ENCODE data around the gene TSHZ2. TPM values are rescaled to one million over a fixed set of nuclear protein-coding genes. Genes with fewer than 3 reads are reported as not detected.

TSHZ2 gene
- total and polyA plus RNA-seq, 12 donors: 1.5 to 6.2 (median 4.5) TPM

GRCh38 chr20:53079828-53080686, 107.9 kb downstream of the TSHZ2 start:
- Histone ChIP-seq H3K36me3 (no peaks in the 10 kb centered on the region), H3K4me3 (no peak overlapping the region), H3K27ac (peak overlapping the region in 7 of 10 donors; percentile 1 to 59 (median 19)), H3K27me3 (no peaks in the 10 kb centered on the region), H3K4me1 (peaks cover 0 to 63% (median 33%) of the 10 kb centered on the region in 9 donors), H3K9me3 (no peaks in the 10 kb centered on the region)
- no peak for DNase-seq
- intact Hi-C loops (cut with DNase I): no loop called here
- ATAC-seq: no peak
- WGBS, 2 donors: 81% methylated on average over 10 of the region's 10 CpGs
- no peak for TF ChIP-seq CTCF (IDR thresholded peaks at IDR 0.05)

GRCh38 chr20:53080687-53080962, 108.5 kb downstream of the TSHZ2 start:
- no peak for ATAC-seq
- Histone ChIP-seq H3K27ac (peak overlapping the region in 6 of 10 donors; percentile 2 to 59 (median 16)), H3K4me3 (no peak overlapping the region), H3K27me3 (no peaks in the 10 kb centered on the region), H3K4me1 (peaks cover 0 to 57% (median 33%) of the 10 kb centered on the region in 9 donors), H3K9me3 (no peaks in the 10 kb centered on the region), H3K36me3 (no peaks in the 10 kb centered on the region)
- intact Hi-C loops (cut with DNase I): no loop called here
- no peak for DNase-seq
- no peak for TF ChIP-seq CTCF (IDR thresholded peaks at IDR 0.05)
- WGBS, 2 donors: 96 to 97% methylated on average over 9 of the region's 9 CpGs

GRCh38 chr20:53080969-53081871, 109.1 kb downstream of the TSHZ2 start:
- Histone ChIP-seq H3K36me3 (no peaks in the 10 kb centered on the region), H3K4me3 (no peak overlapping the region), H3K4me1 (peaks cover 0 to 51% (median 33%) of the 10 kb centered on the region in 9 donors), H3K27ac (peak overlapping the region in 6 of 10 donors; percentile 2 to 59 (median 16)), H3K9me3 (no peaks in the 10 kb centered on the region), H3K27me3 (no peaks in the 10 kb centered on the region)
- WGBS, 2 donors: 81 to 84% methylated on average over 10 of the region's 10 CpGs
- no peak for TF ChIP-seq CTCF (IDR thresholded peaks at IDR 0.05)
- intact Hi-C loops (cut with DNase I): no loop called here
- DNase-seq (no peak), ATAC-seq (peak in 1 of 8 donors; percentile 39)

Measured in heart right ventricle (tissue), 16 donors.